ENCODE measurements around the gene MC1R.

GRCh38 chr16:89961920-89962319 is 43.3 kb downstream of the MC1R start:
- TF ChIP-seq EP300 (IDR thresholded peaks at IDR 0.05) (no peak), POLR2A (IDR thresholded peaks at IDR 0.05; ENCODE audit: low read depth) (no peak)
- TF ChIP-seq, protein P1, sequence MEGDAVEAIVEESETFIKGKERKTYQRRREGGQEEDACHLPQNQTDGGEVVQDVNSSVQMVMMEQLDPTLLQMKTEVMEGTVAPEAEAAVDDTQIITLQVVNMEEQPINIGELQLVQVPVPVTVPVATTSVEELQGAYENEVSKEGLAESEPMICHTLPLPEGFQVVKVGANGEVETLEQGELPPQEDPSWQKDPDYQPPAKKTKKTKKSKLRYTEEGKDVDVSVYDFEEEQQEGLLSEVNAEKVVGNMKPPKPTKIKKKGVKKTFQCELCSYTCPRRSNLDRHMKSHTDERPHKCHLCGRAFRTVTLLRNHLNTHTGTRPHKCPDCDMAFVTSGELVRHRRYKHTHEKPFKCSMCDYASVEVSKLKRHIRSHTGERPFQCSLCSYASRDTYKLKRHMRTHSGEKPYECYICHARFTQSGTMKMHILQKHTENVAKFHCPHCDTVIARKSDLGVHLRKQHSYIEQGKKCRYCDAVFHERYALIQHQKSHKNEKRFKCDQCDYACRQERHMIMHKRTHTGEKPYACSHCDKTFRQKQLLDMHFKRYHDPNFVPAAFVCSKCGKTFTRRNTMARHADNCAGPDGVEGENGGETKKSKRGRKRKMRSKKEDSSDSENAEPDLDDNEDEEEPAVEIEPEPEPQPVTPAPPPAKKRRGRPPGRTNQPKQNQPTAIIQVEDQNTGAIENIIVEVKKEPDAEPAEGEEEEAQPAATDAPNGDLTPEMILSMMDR (IDR thresholded peaks at IDR 0.05), result no peak
